GM12892 (cell line): ENCODE results near the gene EFNB2. TPM values are rescaled to one million over a fixed set of nuclear protein-coding genes. Genes with fewer than 3 reads are reported as not detected.

Experiments used
- DNase-seq: peaks from one replicate; pipeline ENCODE4 v3.0.0; 2011; ENCODE audit not compliant: insufficient read length
- FAIRE-seq: peaks from 2 replicates; lab custom pipeline; 2011; peaks lifted over from hg19 to GRCh38; lab: Jason Lieb, UNC
- POLR2A ChIP-seq: IDR thresholded peaks from 2 replicates; pipeline ENCODE4 v1.6.1; 2011; ENCODE audit warnings: low read depth, low read length, control low read depth
- POLR2AphosphoS5 ChIP-seq: IDR thresholded peaks from 2 replicates; pipeline ENCODE4 v1.6.1; 2011; ENCODE audit warnings: low read depth, low read length, control low read depth
- TAF1 ChIP-seq: IDR thresholded peaks from 2 replicates; pipeline ENCODE4 v1.6.1; 2011; ENCODE audit warnings: low read depth, mild to moderate bottlenecking, control low read depth, low read length, borderline replicate concordance
- polyA plus RNA-seq: library from polyadenylated mRNA; unstranded; fragments of >200 nt; gene quantifications from one replicate; pipeline ENCODE4 v1.2.1, GENCODE V29; 2012; ENCODE audit warnings: missing spikeins, inconsistent platforms; ENCODE audit not compliant: missing spikeins

Gene EFNB2, protein sequence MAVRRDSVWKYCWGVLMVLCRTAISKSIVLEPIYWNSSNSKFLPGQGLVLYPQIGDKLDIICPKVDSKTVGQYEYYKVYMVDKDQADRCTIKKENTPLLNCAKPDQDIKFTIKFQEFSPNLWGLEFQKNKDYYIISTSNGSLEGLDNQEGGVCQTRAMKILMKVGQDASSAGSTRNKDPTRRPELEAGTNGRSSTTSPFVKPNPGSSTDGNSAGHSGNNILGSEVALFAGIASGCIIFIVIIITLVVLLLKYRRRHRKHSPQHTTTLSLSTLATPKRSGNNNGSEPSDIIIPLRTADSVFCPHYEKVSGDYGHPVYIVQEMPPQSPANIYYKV
- polyA plus RNA-seq = 0.23 TPM

- no peak; the same call in 1 of the 2 replicates for TF ChIP-seq POLR2A
- no peak for TF ChIP-seq TAF1
- no peak for TF ChIP-seq POLR2AphosphoS5
- DNase-seq (peak; percentile 93), FAIRE-seq (peak; percentile 91)
These were observed at the start of gene EFNB2 for GRCh38 chr13:106535552-106536243. Gene EFNB2, minus strand, starts transcription at chr13:106535662. Its CDS starts 698 bp downstream, at chr13:106534964.

DNA sequence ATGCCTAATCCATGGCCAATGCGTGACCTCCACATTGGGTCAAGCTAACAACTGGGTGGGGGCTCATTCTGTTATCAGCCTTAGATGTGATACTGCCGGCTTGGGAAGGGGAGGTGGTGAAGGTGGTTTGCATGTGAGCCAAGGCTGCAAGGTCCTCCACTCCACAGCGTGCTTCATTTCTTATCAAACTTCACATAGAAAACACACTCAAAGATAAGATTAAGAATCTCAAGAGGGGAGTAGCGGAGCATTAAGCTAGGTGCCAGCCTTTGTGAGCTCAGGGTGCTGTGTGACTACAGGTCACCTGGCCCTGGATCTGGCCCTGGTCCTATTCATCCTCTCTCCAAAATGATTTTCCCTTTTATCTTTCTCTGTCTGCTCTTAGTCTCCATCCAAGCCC is 45.8 kb upstream of the EFNB2 start:
- FAIRE-seq = no peak
- TF ChIP-seq POLR2A = no peak
- no peak for TF ChIP-seq TAF1
- no peak for TF ChIP-seq POLR2AphosphoS5
- DNase-seq = no peak

- FAIRE-seq (no peak), DNase-seq (no peak)
- no peak for TF ChIP-seq POLR2AphosphoS5
- no peak for TF ChIP-seq POLR2A
- TF ChIP-seq TAF1 = no peak
These were observed 40.4 kb upstream of the EFNB2 start for GRCh38 chr13:106575896-106576295.

DNA sequence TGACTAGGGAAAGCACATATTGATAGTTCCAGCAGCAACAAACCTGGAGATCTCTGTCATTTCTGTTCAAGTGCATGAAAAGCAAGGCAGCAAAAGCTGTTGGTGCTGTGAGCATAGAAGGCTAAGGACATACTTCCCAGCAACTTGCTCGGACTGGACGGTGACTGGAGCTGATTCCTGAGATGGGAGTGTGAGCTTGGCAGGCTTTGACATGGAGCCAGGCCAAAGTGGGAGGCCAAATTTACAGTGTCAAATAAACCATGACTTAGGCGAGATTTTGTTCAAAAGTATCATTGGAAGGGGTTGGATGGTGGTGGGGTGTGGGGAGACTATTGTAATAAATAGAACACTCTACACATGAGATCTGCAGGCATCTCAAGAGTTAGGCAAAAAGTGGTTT is 38.4 kb upstream of the EFNB2 start:
- no peak for TF ChIP-seq TAF1
- no peak for TF ChIP-seq POLR2A
- no peak for TF ChIP-seq POLR2AphosphoS5
- FAIRE-seq (no peak), DNase-seq (no peak)

GRCh38 chr13:106573284-106573846 is 37.9 kb upstream of the EFNB2 start:
- no peak for TF ChIP-seq TAF1
- TF ChIP-seq POLR2AphosphoS5 = no peak
- no peak for TF ChIP-seq POLR2A
- FAIRE-seq = no peak
- DNase-seq = no peak

DNA sequence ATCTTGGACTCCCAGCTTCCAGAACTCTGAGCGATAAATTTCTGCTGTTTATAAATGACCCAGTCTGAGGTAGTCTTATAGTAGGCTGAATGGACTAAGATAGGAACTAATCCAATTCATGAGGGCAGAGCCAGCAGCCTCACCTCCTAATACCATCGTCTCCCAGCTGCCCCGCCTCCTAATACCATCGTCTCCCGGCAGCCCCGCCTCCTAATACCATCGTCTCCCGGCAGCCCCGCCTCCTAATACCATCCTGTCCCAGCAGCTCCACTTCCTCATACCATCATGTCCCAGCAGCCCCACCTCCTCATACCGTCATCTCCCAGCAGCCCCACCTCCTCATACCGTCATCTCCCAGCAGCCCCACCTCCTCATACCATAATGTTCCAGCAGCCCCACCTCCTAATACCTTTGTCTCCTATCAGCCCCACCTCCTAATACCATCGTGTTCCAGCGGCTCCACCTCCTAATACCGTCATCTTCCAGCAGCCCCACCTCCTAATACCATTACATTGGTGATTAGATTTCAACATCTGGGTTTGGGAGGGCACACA is 34.9 kb upstream of the EFNB2 start:
- no peak for TF ChIP-seq TAF1
- TF ChIP-seq POLR2AphosphoS5 = no peak
- TF ChIP-seq POLR2A = no peak
- no peak for FAIRE-seq
- no peak for DNase-seq

GRCh38 chr13:106569233-106570095 is 34.0 kb upstream of the EFNB2 start:
- FAIRE-seq = no peak
- DNase-seq = no peak
- TF ChIP-seq POLR2A = no peak
- TF ChIP-seq POLR2AphosphoS5 = no peak
- TF ChIP-seq TAF1 = no peak

DNA sequence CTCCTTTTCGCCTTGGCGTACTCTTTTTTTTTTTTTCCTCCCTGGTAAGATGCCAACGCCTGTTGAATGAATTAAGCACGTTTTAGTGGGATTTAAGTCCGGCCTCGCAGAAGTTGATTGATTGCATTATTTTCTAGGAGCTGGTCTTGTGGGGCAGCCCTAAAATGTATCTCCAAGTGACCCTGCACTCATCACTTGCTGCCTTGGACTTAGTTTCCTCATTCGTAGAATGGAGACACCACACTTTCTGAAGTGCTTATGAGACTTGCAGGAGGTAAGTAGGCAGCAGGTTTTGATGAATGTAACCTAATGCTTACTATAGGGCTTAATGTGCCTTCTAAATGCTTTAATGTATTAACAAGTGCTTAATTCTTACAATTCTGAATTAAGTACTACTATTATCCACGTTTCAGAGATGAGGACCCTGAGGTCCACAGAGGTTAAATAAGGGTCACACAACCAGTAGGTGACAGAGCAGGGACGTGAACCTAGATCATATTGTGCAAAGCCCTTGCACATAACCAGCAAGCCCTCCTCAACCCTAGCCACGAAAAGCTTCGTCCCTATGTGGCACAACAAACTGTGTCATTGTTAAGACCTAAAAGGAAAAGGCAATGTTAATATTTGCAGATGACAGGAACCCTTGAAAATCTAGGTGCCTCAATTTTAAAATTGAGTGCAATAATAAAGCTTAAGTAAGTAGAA is 33.0 kb upstream of the EFNB2 start:
- DNase-seq (no peak), FAIRE-seq (no peak)
- no peak for TF ChIP-seq POLR2A
- TF ChIP-seq POLR2AphosphoS5 = no peak
- no peak for TF ChIP-seq TAF1

- FAIRE-seq = peak; percentile 95
- DNase-seq = peak; percentile 65
- TF ChIP-seq POLR2AphosphoS5 = peak; percentile 82
- TF ChIP-seq POLR2A = peak; percentile 93
- TF ChIP-seq TAF1 = 0 out of 2 replicates have a peak, but pooled peaks have one; percentile 45
These were observed 32.2 kb upstream of the EFNB2 start, which contains the start of gene ARGLU1 for GRCh38 chr13:106567474-106568298. Gene ARGLU1, minus strand, starts transcription at chr13:106568137. Its CDS starts 218 bp downstream, at chr13:106567919.
